Mesenchymal stem cell (in vitro differentiated cells and primary cell): ENCODE results near the gene PAOX.

Source experiments
- DNase-seq: peaks from one replicate; pipeline ENCODE4 v3.0.0-alpha.2; 2013
- H2AFZ ChIP-seq: one replicate; pipeline ENCODE4 v1.6.1; 2013; ENCODE audit warnings: low read depth, mild to moderate bottlenecking, control low read depth, inconsistent platforms, low read length, moderate library complexity
- H2AK5ac ChIP-seq: 2 replicates; pipeline ENCODE4 v1.6.1; 2013; ENCODE audit warnings: low read length, moderate library complexity, mild to moderate bottlenecking, inconsistent platforms; ENCODE audit not compliant: severe bottlenecking
- H2BK120ac ChIP-seq: one replicate; pipeline ENCODE4 v1.6.1; 2013; ENCODE audit warnings: low read depth, mild to moderate bottlenecking, inconsistent platforms, low read length, moderate library complexity
- H2BK12ac ChIP-seq, 2 experiments: one replicate each; pipeline ENCODE4 v1.6.1; 2013; ENCODE audit warnings: inconsistent platforms in 2 of 2, low read length in 2 of 2, mild to moderate bottlenecking in 2 of 2, moderate library complexity in 2 of 2, control low read depth in 1 of 2
- H2BK15ac ChIP-seq: one replicate; pipeline ENCODE4 v1.6.1; 2013; ENCODE audit warnings: mild to moderate bottlenecking, low read depth, inconsistent platforms; ENCODE audit not compliant: poor library complexity, severe bottlenecking
- H2BK5ac ChIP-seq: 2 replicates; pipeline ENCODE4 v1.6.1; 2013; ENCODE audit warnings: low read depth, mild to moderate bottlenecking, low read length, control low read depth, inconsistent platforms; ENCODE audit not compliant: poor library complexity, severe bottlenecking
- H3K14ac ChIP-seq, 2 experiments: one replicate each; pipeline ENCODE4 v1.6.1; 2013; ENCODE audit warnings: inconsistent platforms in 2 of 2, low read length in 2 of 2, control low read depth in 1 of 2, mild to moderate bottlenecking in 1 of 2, moderate library complexity in 1 of 2
- H3K18ac ChIP-seq, 2 experiments: one replicate each; pipeline ENCODE4 v1.6.1; 2013; ENCODE audit warnings: inconsistent platforms in 2 of 2, low read length in 2 of 2, control low read depth in 1 of 2, low read depth in 1 of 2, mild to moderate bottlenecking in 1 of 2
- H3K23ac ChIP-seq, 2 experiments: one replicate each; pipeline ENCODE4 v1.6.1; 2013; ENCODE audit warnings: inconsistent platforms in 2 of 2, low read length in 2 of 2, mild to moderate bottlenecking in 2 of 2, moderate library complexity in 2 of 2, control low read depth in 1 of 2
- H3K27ac ChIP-seq: 2 replicates; pipeline ENCODE4 v1.5.1; 2013; ENCODE audit warnings: mild to moderate bottlenecking, moderate library complexity, low read length, control low read depth, inconsistent platforms; ENCODE audit not compliant: poor library complexity, severe bottlenecking
- H3K27me3 ChIP-seq, 2 experiments: 2 replicates each; pipeline versions ENCODE4 v1.6.1 to v1.7.0; 2013; ENCODE audit warnings: low read length in 2 of 2, mild to moderate bottlenecking in 2 of 2, moderate library complexity in 2 of 2, control low read depth in 1 of 2, inconsistent platforms in 1 of 2; ENCODE audit not compliant: control insufficient read depth in 1 of 2, insufficient read depth in 1 of 2
- H3K36me3 ChIP-seq, 2 experiments: 2 replicates each; pipeline versions ENCODE4 v1.6.1 to v1.7.0; 2013; ENCODE audit warnings: low read length in 2 of 2, control low read depth in 1 of 2, inconsistent platforms in 1 of 2, low read depth in 1 of 2, mild to moderate bottlenecking in 1 of 2; ENCODE audit not compliant: insufficient read depth in 2 of 2, control insufficient read depth in 1 of 2
- H3K4ac ChIP-seq, 2 experiments: one replicate each; pipeline ENCODE4 v1.6.1; 2013; ENCODE audit warnings: inconsistent platforms in 2 of 2, low read length in 2 of 2, mild to moderate bottlenecking in 2 of 2, moderate library complexity in 2 of 2, control low read depth in 1 of 2, low read depth in 1 of 2
- H3K4me1 ChIP-seq: 2 replicates; pipeline ENCODE4 v1.6.1; 2013; ENCODE audit warnings: low read depth, low read length, control low read depth; ENCODE audit not compliant: control insufficient read depth, insufficient read depth
- H3K4me2 ChIP-seq: 2 replicates; pipeline ENCODE4 v1.6.1; 2013; ENCODE audit warnings: low read length, mild to moderate bottlenecking, inconsistent platforms; ENCODE audit not compliant: poor library complexity, severe bottlenecking
- H3K4me3 ChIP-seq, 2 experiments: 2 replicates each; pipeline versions ENCODE4 v1.5.1 to v1.7.0; 2013; ENCODE audit warnings: low read length in 2 of 2, mild to moderate bottlenecking in 2 of 2, control low read depth in 1 of 2, low read depth in 1 of 2; ENCODE audit not compliant: insufficient read depth in 1 of 2
- H3K79me1 ChIP-seq: replicated peaks from 2 replicates; pipeline ENCODE4 v1.6.1; 2013; ENCODE audit warnings: mild to moderate bottlenecking, control low read depth, low read length, inconsistent platforms; ENCODE audit not compliant: poor library complexity, severe bottlenecking
- H3K9ac ChIP-seq: 2 replicates; pipeline ENCODE4 v1.7.0; 2013; ENCODE audit warnings: mild to moderate bottlenecking, low read length, moderate library complexity
- H3K9me3 ChIP-seq: 2 replicates; pipeline ENCODE4 v1.7.0; 2013; ENCODE audit warnings: mild to moderate bottlenecking, low read length; ENCODE audit not compliant: control insufficient read depth
- H4K8ac ChIP-seq: one replicate; pipeline ENCODE4 v1.6.1; 2013; ENCODE audit warnings: inconsistent platforms, mild to moderate bottlenecking, low read length, moderate library complexity
- H4K91ac ChIP-seq: one replicate; pipeline ENCODE4 v1.6.1; 2013; ENCODE audit warnings: mild to moderate bottlenecking, low read length, inconsistent platforms
- WGBS: methylation state at CpG from one replicate; pipeline ENCODE4 v1.1.7; 2013; ENCODE audit warnings: mixed read lengths; 5-methylcytosine and 5-hydroxymethylcytosine counted together

Gene PAOX

GRCh38 chr10:133393401-133394063 is 14.5 kb downstream of the PAOX start:
- Histone ChIP-seq H3K27me3 (no peaks in the 10 kb centered on the region), H2BK12ac (no peak overlapping the region), H3K27ac (no peak overlapping the region), H3K14ac (no peak overlapping the region), H3K36me3 (peaks cover 32 to 42% of the 10 kb centered on the region in 2 experiments), H3K79me1 (peaks cover 16% of the 10 kb centered on the region), H3K23ac (no peak overlapping the region), H2BK15ac (no peak overlapping the region), H3K4me1 (peaks cover 16% of the 10 kb centered on the region), H3K4me3 (peak overlapping the region in 1 of 2 experiments; percentile 99), H3K18ac (no peak overlapping the region), H2BK5ac (no peak overlapping the region), H4K8ac (peak overlapping the region; percentile 93), H3K9ac (peak overlapping the region; percentile 99), H4K91ac (no peak overlapping the region), H2AFZ (no peak overlapping the region), H3K9me3 (no peaks in the 10 kb centered on the region), H2BK120ac (no peak overlapping the region), H3K4ac (no peak overlapping the region), H2AK5ac (no peak overlapping the region), H3K4me2 (peak overlapping the region; percentile 49)
- no peak for DNase-seq
- WGBS = 35% methylated on average over 22 of the region's 27 CpGs

- peak within 1 kb of the TSS; percentile 100 for H4K8ac ChIP-seq
- peaks cover 34 to 46% of the 10 kb centered on the region in 2 experiments for H3K36me3 ChIP-seq
- H3K23ac ChIP-seq = peak within 1 kb of the TSS; percentile 71 to 87
- peak within 1 kb of the TSS in 1 of 2 experiments; percentile 30 for H2BK12ac ChIP-seq
- H3K27ac ChIP-seq = peak within 1 kb of the TSS; percentile 55
- WGBS = under 1% methylated on average over 61 of the region's 69 CpGs
- peak within 1 kb of the TSS; percentile 91 for H2BK120ac ChIP-seq
- H2BK15ac ChIP-seq = peak within 1 kb of the TSS; percentile 77
- DNase-seq = peak; percentile 90
- H3K18ac ChIP-seq = peak within 1 kb of the TSS; percentile 98 to 99
- peak within 1 kb of the TSS; percentile 99 for H3K9ac ChIP-seq
- peak within 1 kb of the TSS; percentile 49 for H2BK5ac ChIP-seq
- H3K14ac ChIP-seq = peak within 1 kb of the TSS; percentile 43 to 98
- H3K9me3 ChIP-seq = no peaks in the 10 kb centered on the region
- no peaks in the 10 kb centered on the region for H3K27me3 ChIP-seq
- H3K4me3 ChIP-seq = peak within 1 kb of the TSS; percentile 99
- H3K79me1 ChIP-seq = peaks cover 21% of the 10 kb centered on the region
- peak within 1 kb of the TSS; percentile 98 for H4K91ac ChIP-seq
- peaks cover 16% of the 10 kb centered on the region for H3K4me1 ChIP-seq
- H3K4ac ChIP-seq = peak within 1 kb of the TSS; percentile 95 to 99
- H2AFZ ChIP-seq = peak within 1 kb of the TSS; percentile 79
- H3K4me2 ChIP-seq = peak within 1 kb of the TSS; percentile 73
- H2AK5ac ChIP-seq = peak within 1 kb of the TSS; percentile 50
Observed at GRCh38 chr10:133394064-133394663, 15.1 kb downstream of the PAOX start, which contains the start of gene MTG1. Gene MTG1 (plus strand): TSS chr10:133394157. CDS start chr10:133394221, 64 bp downstream.

- no peak for DNase-seq
- WGBS = 42% methylated on average over 21 of the region's 21 CpGs
- Histone ChIP-seq H2BK15ac (no peak overlapping the region), H3K23ac (no peak overlapping the region), H3K4me1 (peaks cover 19% of the 10 kb centered on the region), H2BK5ac (no peak overlapping the region), H3K4me2 (peak overlapping the region; percentile 73), H2BK12ac (no peak overlapping the region), H3K18ac (peak overlapping the region in 1 of 2 experiments; percentile 98), H2BK120ac (no peak overlapping the region), H3K4me3 (peak overlapping the region; percentile 99), H4K91ac (peak overlapping the region; percentile 71), H3K36me3 (peaks cover 37 to 48% of the 10 kb centered on the region in 2 experiments), H3K79me1 (peaks cover 25% of the 10 kb centered on the region), H4K8ac (peak overlapping the region; percentile 48), H3K9me3 (no peaks in the 10 kb centered on the region), H3K27me3 (no peaks in the 10 kb centered on the region), H2AK5ac (no peak overlapping the region), H3K4ac (peak overlapping the region; percentile 83 to 95), H3K27ac (peak overlapping the region; percentile 55), H2AFZ (no peak overlapping the region), H3K9ac (peak overlapping the region; percentile 99), H3K14ac (peak overlapping the region in 1 of 2 experiments; percentile 43)
Observed at GRCh38 chr10:133394801-133395221, 15.7 kb downstream of the PAOX start.

DNA sequence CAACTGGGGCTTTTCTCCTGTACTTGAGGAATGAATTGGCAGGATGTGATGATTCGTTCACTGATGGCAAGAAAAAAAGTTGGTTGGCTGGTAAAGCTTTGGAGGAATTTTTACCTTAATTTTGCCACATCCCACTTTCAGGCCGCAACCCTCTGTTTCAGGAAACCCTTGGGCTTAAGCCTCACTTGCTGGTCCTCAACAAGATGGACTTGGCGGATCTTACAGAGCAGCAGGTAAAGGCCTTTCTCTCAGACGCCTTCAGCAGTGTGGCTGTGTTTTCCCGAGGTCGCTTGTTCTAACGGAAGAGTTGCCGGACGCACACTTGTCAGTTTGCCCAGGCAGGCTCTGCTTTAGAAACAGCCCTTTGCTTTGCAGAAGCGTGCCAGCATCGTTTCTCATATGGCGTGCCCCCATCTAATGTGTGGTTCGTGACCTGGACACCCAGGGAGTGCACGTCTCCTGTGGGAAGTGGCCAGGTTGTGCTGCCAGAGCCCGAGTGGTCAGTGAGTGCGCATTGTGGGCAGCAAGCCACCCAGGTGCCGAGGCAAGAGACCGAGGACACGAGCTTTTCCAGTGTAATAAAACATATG is 17.1 kb downstream of the PAOX start:
- 96% methylated on average over 15 of the region's 19 CpGs for WGBS
- Histone ChIP-seq H4K91ac (no peak overlapping the region), H3K23ac (no peak overlapping the region), H2AFZ (no peak overlapping the region), H2BK5ac (no peak overlapping the region), H3K27me3 (no peaks in the 10 kb centered on the region), H4K8ac (peak overlapping the region; percentile 19), H3K14ac (no peak overlapping the region), H3K18ac (no peak overlapping the region), H3K27ac (no peak overlapping the region), H2AK5ac (peak overlapping the region; percentile 12), H3K4me2 (no peak overlapping the region), H3K79me1 (peaks cover 32% of the 10 kb centered on the region), H3K9me3 (no peaks in the 10 kb centered on the region), H3K9ac (no peak overlapping the region), H2BK12ac (no peak overlapping the region), H3K4me1 (peaks cover 18% of the 10 kb centered on the region), H2BK120ac (no peak overlapping the region), H3K4me3 (no peak overlapping the region), H3K4ac (no peak overlapping the region), H2BK15ac (no peak overlapping the region), H3K36me3 (peaks cover 49% of the 10 kb centered on the region in 2 experiments)
- DNase-seq = no peak
